ENCODE measurements around the gene ARSD.

The ARSD gene

DNA sequence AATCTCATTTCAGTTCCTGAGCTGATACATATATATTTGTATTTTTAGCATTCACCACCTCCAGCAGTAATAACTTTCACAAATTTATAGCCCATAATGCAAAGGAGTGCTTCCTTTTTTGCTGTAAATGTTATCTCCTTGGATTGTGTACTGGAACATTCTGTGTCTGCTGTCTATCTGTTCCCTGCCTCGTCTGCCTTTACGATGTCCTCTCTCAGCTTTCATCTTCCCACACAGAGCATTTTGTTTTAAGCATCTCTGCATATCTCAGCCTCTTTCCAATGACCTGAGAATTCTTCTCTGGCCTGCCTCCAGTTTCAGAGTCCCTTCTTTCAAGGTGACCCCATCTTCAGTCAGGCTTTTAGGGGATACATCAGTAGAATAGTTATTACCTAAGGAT is 57.3 kb downstream of the ARSD start:
- no peak overlapping the region for H3K4me3 ChIP-seq (ENCODE audit: low read depth, low read length)
- TF ChIP-seq CTCF (IDR thresholded peaks at IDR 0.05; ENCODE audit: borderline replicate concordance, insufficient read depth, low read depth, low read length), result no peak

DNA sequence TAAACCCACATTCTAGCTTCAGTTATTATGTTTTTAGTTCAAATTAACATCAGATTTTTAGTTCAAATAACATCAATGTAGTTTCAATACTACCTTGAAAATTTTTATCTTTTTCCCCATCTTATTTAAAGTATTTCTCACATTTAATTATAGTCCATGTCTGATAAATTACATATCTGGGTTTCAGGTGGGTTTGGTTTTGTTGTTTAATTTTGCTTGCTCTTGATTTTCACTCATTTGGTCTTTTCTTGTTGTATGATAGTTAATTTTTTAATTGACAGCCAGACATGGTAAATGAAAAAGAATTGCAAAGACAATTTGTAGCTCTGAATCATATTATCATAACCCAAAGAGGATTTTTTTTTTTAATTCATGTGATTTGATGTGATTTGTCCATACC is 58.5 kb downstream of the ARSD start:
- TF ChIP-seq CTCF (IDR thresholded peaks at IDR 0.05; ENCODE audit: borderline replicate concordance, insufficient read depth, low read depth, low read length), result no peak
- H3K4me3 ChIP-seq (ENCODE audit: low read depth, low read length), result no peak overlapping the region

- H3K4me3 ChIP-seq (ENCODE audit: low read depth, low read length), result no peak overlapping the region
- no peak for TF ChIP-seq CTCF (IDR thresholded peaks at IDR 0.05; ENCODE audit: borderline replicate concordance, insufficient read depth, low read depth, low read length)
These were observed 61.9 kb downstream of the ARSD start for GRCh38 chrX:2867206-2867605.

GRCh38 chrX:2863646-2864045 is 65.5 kb downstream of the ARSD start:
- H3K4me3 ChIP-seq (ENCODE audit: low read depth, low read length), result no peak overlapping the region
- TF ChIP-seq CTCF (IDR thresholded peaks at IDR 0.05; ENCODE audit: borderline replicate concordance, insufficient read depth, low read depth, low read length), result no peak

GRCh38 chrX:2862404-2862803 is 66.7 kb downstream of the ARSD start:
- H3K4me3 ChIP-seq (ENCODE audit: low read depth, low read length), result no peak overlapping the region
- TF ChIP-seq CTCF (IDR thresholded peaks at IDR 0.05; ENCODE audit: borderline replicate concordance, insufficient read depth, low read depth, low read length), result no peak

- no peak overlapping the region for H3K4me3 ChIP-seq (ENCODE audit: low read depth, low read length)
- no peak for TF ChIP-seq CTCF (IDR thresholded peaks at IDR 0.05; ENCODE audit: borderline replicate concordance, insufficient read depth, low read depth, low read length)
These were observed 69.8 kb downstream of the ARSD start for GRCh38 chrX:2859197-2859797.

DNA sequence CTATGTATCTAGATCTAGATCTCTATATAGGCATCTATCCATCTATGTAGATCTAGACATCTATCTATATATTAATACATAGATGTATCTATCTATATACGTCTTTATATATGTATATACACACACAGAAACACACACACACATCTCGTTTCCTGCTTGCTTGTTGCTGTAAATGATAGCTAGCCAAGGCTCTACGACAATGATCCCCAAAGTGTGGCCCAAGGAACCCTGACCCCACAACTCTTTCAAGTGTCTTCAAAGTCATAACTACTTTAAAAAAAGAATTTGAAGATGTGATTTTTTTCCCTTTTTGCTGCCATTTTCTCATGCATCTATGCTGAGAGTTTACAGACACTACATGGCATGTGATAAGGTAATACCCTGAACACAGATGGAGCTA is 71.6 kb downstream of the ARSD start:
- H3K4me3 ChIP-seq (ENCODE audit: low read depth, low read length), result no peak overlapping the region

More for the DNA sequence above, 71.6 kb downstream of the ARSD start:
- no peak for TF ChIP-seq CTCF (IDR thresholded peaks at IDR 0.05; ENCODE audit: borderline replicate concordance, insufficient read depth, low read depth, low read length)
